Measurements from ENCODE around the gene TENM3.
A peak's percentile ranks its signal among the peaks of the same experiment; 100 is the strongest.
"Not testable (repeated sequence)": the region's sequence is repeated elsewhere in the genome, so short reads cannot be mapped to it uniquely, and the experiment has no call there.

Gene TENM3

GRCh38 chr4:182802621-182803020, 559.4 kb downstream of the TENM3 start:
- no peak for DNase-seq

- no peak for DNase-seq
Measured at GRCh38 chr4:182803235-182803634, 560.0 kb downstream of the TENM3 start.

- DNase-seq = no peak
Measured at GRCh38 chr4:182804131-182804530, 560.9 kb downstream of the TENM3 start.

GRCh38 chr4:182805321-182805720, 562.1 kb downstream of the TENM3 start:
- no peak for DNase-seq

- DNase-seq = no peak
Measured at GRCh38 chr4:182805750-182806149, 562.5 kb downstream of the TENM3 start.

GRCh38 chr4:182806259-182807252, 563.4 kb downstream of the TENM3 start:
- DNase-seq = peak; percentile 57 to 64

- DNase-seq = no peak
Measured at GRCh38 chr4:182807346-182807745, 564.1 kb downstream of the TENM3 start.

- DNase-seq = no peak
Measured at GRCh38 chr4:182807767-182808548, 564.8 kb downstream of the TENM3 start.

GRCh38 chr4:182808673-182809416, 565.6 kb downstream of the TENM3 start:
- DNase-seq = peak; percentile 97

- DNase-seq = peak; percentile 30 to 41
Measured at GRCh38 chr4:182809417-182810102, 566.4 kb downstream of the TENM3 start.

- DNase-seq = no peak
Measured at GRCh38 chr4:182810103-182810615, 567.0 kb downstream of the TENM3 start.

- no peak for DNase-seq
Measured at GRCh38 chr4:182812916-182813315, 569.7 kb downstream of the TENM3 start.

GRCh38 chr4:182814065-182814464, 570.9 kb downstream of the TENM3 start:
- not testable (repeated sequence) for DNase-seq

- DNase-seq = no peak
Measured at GRCh38 chr4:182818926-182819730, 575.9 kb downstream of the TENM3 start.

- DNase-seq = no peak
Measured at GRCh38 chr4:182819751-182820150, 576.5 kb downstream of the TENM3 start.

GRCh38 chr4:182822554-182822953, 579.4 kb downstream of the TENM3 start:
- no peak for DNase-seq

GRCh38 chr4:182823576-182823975, 580.4 kb downstream of the TENM3 start:
- no peak for DNase-seq

GRCh38 chr4:182825003-182825402, 581.8 kb downstream of the TENM3 start:
- no peak for DNase-seq

- DNase-seq = peak; percentile 30 to 44
Measured at GRCh38 chr4:182825786-182826185, 582.6 kb downstream of the TENM3 start.

GRCh38 chr4:182826391-182826790, 583.2 kb downstream of the TENM3 start:
- peak; percentile 17 to 18 for DNase-seq

- no peak for DNase-seq
Measured at GRCh38 chr4:182827166-182827565, 584.0 kb downstream of the TENM3 start.

Data from Kasumi-1 (cell line).